Breast epithelium (tissue), 4 donors: Measurements from ENCODE around the gene RHCG. TPM values are rescaled to one million over a fixed set of nuclear protein-coding genes. Genes with fewer than 3 reads are reported as not detected.

Source experiments
- DNase-seq, 2 donors: peaks; one replicate each; pipeline ENCODE4 v3.0.0-alpha.2; 2019; ENCODE audit warnings: low spot score in 2 of 2
- H3K27ac ChIP-seq, 2 donors: fragments of 200-600 bp; sonication (generic) in 1 of 2; one replicate each; pipeline ENCODE4 v1.5.1; 2016 to 2019; ENCODE audit warnings: mild to moderate bottlenecking in 1 of 2
- H3K27me3 ChIP-seq, 2 donors: fragments of 200-600 bp; sonication (generic) in 1 of 2; one replicate each; pipeline versions ENCODE4 v1.5.1 to v1.6.0; 2017 to 2019; ENCODE audit warnings: control low read depth in 1 of 2, mild to moderate bottlenecking in 1 of 2
- H3K36me3 ChIP-seq: fragments of 200-600 bp; one replicate; pipeline ENCODE4 v1.5.1; 2019
- H3K4me1 ChIP-seq, 2 donors: fragments of 200-600 bp; sonication (generic); one replicate each; pipeline ENCODE4 v1.5.1; 2016 to 2019; ENCODE audit warnings: control low read depth in 1 of 2
- H3K4me3 ChIP-seq, 3 donors: fragments of 200-600 bp; sonication (generic); 1 replicate in 2 of 3; 2 replicates in 1 of 3; pipeline ENCODE4 v1.5.1; 2016 to 2019; ENCODE audit warnings: mild to moderate bottlenecking in 3 of 3, moderate library complexity in 2 of 3
- H3K9me3 ChIP-seq, 2 donors: fragments of 200-600 bp; sonication (generic) in 1 of 2; one replicate each; pipeline ENCODE4 v1.5.1; 2016 to 2019; ENCODE audit warnings: control low read depth in 1 of 2
- POLR2A ChIP-seq: fragments of 450-650 bp; IDR thresholded peaks from one replicate; pipeline ENCODE4 v1.6.1; 2016; ENCODE audit warnings: antibody characterized with exemption, mild to moderate bottlenecking, moderate library complexity
- POLR2AphosphoS5 ChIP-seq, 3 donors: sonication (generic); formaldehyde crosslinking; IDR thresholded peaks; one replicate each; pipeline ENCODE4 v1.6.1; 2017; ENCODE audit warnings: antibody characterized with exemption in 3 of 3
- intact Hi-C: fragments of 100-400 bp; cut with DNase I; formaldehyde crosslinking; loops from one replicate; pipeline ENCODE4 v1.15.1; 2023; ENCODE audit warnings: low total_unique reads
- total RNA-seq, 3 donors: library from RNA; depleted of rRNA; stranded (reverse); fragments of >200 nt; gene quantifications; one replicate each; pipeline ENCODE4 v1.1.0, GENCODE V29; 2016
- TF ChIP-seq, protein P1 (sequence below), 3 donors: fragments of 450-650 bp; IDR thresholded peaks; one replicate each; pipeline ENCODE4 v1.5.1; 2016 to 2017; ENCODE audit warnings: antibody characterized with exemption in 3 of 3, mild to moderate bottlenecking in 3 of 3, moderate library complexity in 3 of 3

RHCG gene
- total RNA-seq: 1 to 10 TPM in 1 of 3 donors, under 1 TPM in 2; 0.16 to 1.5 (median 0.66) TPM

DNA sequence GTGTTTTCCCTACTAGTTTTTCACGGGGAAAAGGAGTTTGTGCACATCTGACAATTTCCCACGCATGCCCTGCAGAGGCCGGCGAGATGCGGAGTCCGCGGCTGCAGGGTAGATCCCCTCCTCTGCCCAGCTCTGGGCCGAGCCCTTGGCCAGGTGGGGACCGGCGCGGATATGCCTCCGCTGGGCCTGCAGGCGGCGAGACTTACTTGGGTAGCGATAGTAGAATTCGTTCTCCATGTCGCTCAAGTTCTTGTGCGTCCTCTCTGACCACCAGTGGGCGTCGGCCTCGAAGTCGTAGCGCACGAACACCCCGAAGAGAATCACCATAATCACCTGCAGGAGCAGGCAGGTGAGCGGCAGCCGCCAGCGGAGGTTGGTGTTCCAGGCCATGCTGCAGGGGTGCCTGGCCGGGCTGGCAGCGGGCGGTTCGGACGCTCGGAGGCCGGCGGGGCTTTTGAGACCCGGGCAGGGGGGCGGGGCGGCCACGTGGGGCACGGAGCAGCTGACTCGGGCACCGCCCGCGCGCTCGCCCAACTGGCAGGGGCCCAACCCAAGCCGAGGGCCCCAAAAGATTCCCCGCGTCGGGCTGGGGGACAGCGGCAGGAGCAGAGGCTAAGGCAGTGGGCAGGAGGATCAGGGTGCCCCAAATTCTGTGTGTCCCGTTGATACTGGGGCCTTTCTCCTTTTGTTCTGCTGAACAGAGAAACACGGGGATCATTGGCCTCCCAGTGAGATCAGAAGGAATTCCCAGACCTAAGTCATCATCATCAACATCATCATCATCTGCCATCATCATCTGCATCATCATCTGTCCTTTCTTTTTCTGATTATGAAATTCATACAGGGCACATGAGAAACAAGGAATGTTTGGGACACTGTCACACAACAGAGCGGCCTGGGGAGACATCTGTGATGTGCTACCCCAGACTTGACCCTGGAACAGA lies at the start of gene RHCG:
Gene RHCG (minus strand): TSS at position 429 of the 944 bp plus-strand sequence. CDS start 39 bp downstream, at position 390.
- Histone ChIP-seq H3K27ac (no peak within 1 kb of the TSS), H3K4me3 (peak within 1 kb of the TSS; percentile 17 to 63 (median 37)), H3K9me3 (no peaks in the 10 kb centered on the region), H3K27me3 (peaks cover 0 to 54% of the 10 kb centered on the region in 2 donors), H3K36me3 (no peaks in the 10 kb centered on the region), H3K4me1 (no peaks in the 10 kb centered on the region)
- TF ChIP-seq, protein P1, sequence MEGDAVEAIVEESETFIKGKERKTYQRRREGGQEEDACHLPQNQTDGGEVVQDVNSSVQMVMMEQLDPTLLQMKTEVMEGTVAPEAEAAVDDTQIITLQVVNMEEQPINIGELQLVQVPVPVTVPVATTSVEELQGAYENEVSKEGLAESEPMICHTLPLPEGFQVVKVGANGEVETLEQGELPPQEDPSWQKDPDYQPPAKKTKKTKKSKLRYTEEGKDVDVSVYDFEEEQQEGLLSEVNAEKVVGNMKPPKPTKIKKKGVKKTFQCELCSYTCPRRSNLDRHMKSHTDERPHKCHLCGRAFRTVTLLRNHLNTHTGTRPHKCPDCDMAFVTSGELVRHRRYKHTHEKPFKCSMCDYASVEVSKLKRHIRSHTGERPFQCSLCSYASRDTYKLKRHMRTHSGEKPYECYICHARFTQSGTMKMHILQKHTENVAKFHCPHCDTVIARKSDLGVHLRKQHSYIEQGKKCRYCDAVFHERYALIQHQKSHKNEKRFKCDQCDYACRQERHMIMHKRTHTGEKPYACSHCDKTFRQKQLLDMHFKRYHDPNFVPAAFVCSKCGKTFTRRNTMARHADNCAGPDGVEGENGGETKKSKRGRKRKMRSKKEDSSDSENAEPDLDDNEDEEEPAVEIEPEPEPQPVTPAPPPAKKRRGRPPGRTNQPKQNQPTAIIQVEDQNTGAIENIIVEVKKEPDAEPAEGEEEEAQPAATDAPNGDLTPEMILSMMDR (IDR thresholded peaks at IDR 0.05): no peak
- TF ChIP-seq POLR2AphosphoS5 (IDR thresholded peaks at IDR 0.05) (no peak), POLR2A (no peak)
- intact Hi-C loops: no loop called here
- no peak for DNase-seq

DNA sequence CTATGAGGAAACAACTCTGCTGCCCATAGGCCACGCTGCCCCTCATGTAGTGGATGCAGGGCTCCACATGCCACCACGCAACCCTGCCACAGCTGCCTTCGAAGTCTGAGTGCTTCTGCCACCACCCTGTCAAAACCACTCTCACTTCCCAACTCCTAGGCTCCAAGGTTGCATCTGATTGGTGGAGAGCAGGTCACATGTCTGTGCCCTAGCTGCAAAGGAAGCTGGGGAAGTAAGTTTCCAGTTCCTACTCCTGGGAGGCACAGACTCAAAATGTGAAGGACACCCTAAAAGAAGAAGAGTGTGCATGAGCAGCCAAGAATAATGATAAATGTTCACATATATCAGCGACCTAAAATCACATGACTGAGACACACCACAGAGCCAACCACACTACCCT lies 47.0 kb upstream of the RHCG start:
- Histone ChIP-seq H3K4me3 (no peak overlapping the region), H3K27ac (no peak overlapping the region), H3K27me3 (no peaks in the 10 kb centered on the region), H3K9me3 (no peaks in the 10 kb centered on the region), H3K4me1 (no peaks in the 10 kb centered on the region), H3K36me3 (no peaks in the 10 kb centered on the region)
- no peak for DNase-seq
- no peak for TF ChIP-seq POLR2AphosphoS5 (IDR thresholded peaks at IDR 0.05)
- no peak for TF ChIP-seq POLR2A
- TF ChIP-seq, protein P1 (IDR thresholded peaks at IDR 0.05): no peak
- intact Hi-C loops: no loop called here

DNA sequence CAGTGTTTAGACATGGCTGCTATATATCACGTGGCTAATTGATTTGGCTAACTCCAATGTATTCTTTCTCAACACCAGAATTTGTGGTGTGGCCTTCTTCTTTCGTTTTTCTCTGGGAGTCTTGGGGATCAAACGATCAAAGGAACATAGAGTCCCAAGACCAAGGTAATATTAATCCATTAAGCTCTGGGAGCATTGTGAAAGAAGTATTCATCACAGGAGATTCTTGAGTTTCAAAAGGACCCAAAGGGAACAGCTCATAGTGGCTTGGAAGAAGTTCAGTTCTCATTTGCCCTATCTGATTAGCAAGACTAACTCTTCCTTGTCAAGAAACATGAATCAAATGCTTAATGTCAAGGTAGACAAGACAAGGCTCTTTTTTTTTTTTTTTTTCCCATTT lies 46.0 kb upstream of the RHCG start:
- Histone ChIP-seq H3K27me3 (no peaks in the 10 kb centered on the region), H3K9me3 (peaks cover 0 to 6% of the 10 kb centered on the region in 2 donors), H3K4me3 (no peak overlapping the region), H3K27ac (no peak overlapping the region), H3K4me1 (no peaks in the 10 kb centered on the region), H3K36me3 (no peaks in the 10 kb centered on the region)
- DNase-seq: no peak
- TF ChIP-seq POLR2AphosphoS5 (IDR thresholded peaks at IDR 0.05): no peak
- TF ChIP-seq, protein P1 (IDR thresholded peaks at IDR 0.05): no peak
- TF ChIP-seq POLR2A: no peak
- intact Hi-C loops: no loop called here

DNA sequence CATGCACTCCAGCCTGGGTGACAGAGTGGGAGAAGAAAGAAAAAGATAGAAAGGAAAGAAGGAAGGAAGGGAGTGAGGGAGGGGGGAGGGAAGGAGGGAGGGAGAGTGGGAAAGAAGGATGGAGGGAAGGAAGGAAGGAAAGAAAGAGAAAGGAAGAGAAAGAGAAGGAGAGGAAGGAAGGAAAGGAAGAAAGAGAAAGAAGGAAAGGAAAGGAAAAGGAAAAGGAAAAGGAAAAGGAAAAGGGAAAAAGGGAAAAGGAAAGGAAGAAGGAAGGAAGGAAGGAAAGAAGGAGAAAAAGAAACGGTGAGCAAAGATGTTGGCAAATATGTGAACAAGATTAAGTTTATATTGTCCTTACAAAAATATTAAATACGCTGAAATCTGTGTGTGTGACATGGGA lies 42.6 kb upstream of the RHCG start:
- Histone ChIP-seq H3K4me1 (no peaks in the 10 kb centered on the region), H3K4me3 (no peak overlapping the region), H3K9me3 (peaks cover 0 to 6% of the 10 kb centered on the region in 2 donors), H3K27me3 (no peaks in the 10 kb centered on the region), H3K27ac (no peak overlapping the region), H3K36me3 (no peaks in the 10 kb centered on the region)
- intact Hi-C loops: no loop called here
- DNase-seq: no peak
- TF ChIP-seq, protein P1 (IDR thresholded peaks at IDR 0.05): no peak
- no peak for TF ChIP-seq POLR2A
- no peak for TF ChIP-seq POLR2AphosphoS5 (IDR thresholded peaks at IDR 0.05)

DNA sequence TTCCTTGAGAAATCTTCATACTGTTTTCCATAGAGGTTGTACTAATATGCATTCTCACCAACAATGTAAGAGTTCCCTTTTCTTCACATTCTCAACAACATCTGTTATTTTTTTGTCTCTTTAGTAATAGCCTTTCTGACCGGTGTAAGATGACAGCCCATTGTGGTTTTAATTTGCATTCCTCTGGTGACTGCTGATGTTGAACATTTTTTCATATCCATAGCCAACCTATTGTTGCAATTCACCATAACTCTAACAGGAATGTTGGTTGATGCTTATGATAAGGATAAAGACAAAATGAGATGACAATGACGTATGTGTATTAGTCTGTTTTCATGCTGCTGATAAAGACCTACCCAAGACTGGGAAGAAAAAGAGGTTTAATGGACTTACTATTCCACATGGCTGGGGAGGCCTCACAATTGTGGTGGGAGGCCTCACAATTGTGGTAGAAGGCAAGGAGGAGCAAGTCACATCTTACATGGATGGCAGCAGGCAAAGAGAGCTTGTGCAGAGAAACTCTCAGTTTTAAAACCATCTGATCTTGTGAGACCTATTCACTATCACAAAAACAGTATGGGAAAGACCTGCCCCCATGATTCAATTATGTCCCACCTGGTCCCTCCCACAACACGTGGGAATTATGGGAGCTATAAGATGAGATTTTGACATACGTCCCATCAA lies 37.6 kb upstream of the RHCG start:
- Histone ChIP-seq H3K9me3 (peaks cover 0 to 6% of the 10 kb centered on the region in 2 donors), H3K27ac (no peak overlapping the region), H3K36me3 (no peaks in the 10 kb centered on the region), H3K27me3 (no peaks in the 10 kb centered on the region), H3K4me3 (no peak overlapping the region), H3K4me1 (no peaks in the 10 kb centered on the region)
- intact Hi-C loops: no loop called here
- DNase-seq: no peak
- TF ChIP-seq POLR2AphosphoS5 (IDR thresholded peaks at IDR 0.05) (no peak), POLR2A (no peak)
- TF ChIP-seq, protein P1 (IDR thresholded peaks at IDR 0.05): no peak
